Mononuclear cell (primary cell): ENCODE data around the gene TIMP2. TPM values are rescaled to one million over a fixed set of nuclear protein-coding genes. Genes with fewer than 3 reads are reported as not detected.
"Not testable (repeated sequence)": the region's sequence is repeated elsewhere in the genome, so short reads cannot be mapped to it uniquely, and the experiment has no call there.

Experiments
- H3K27me3 ChIP-seq: 2 replicates; pipeline ENCODE4 v1.6.0; 2011; ENCODE audit warnings: low read length, control low read depth; ENCODE audit not compliant: insufficient read depth
- H3K4me1 ChIP-seq: 2 replicates; pipeline ENCODE4 v1.5.1; 2011; ENCODE audit warnings: mild to moderate bottlenecking, low read length, control low read depth; ENCODE audit not compliant: insufficient read depth
- H3K4me3 ChIP-seq: 2 replicates; pipeline ENCODE4 v1.5.1; 2011; ENCODE audit warnings: mild to moderate bottlenecking, low read length, moderate library complexity
- H3K9me3 ChIP-seq: 2 replicates; pipeline ENCODE4 v1.5.1; 2011; ENCODE audit warnings: low read depth, mild to moderate bottlenecking, control low read depth, low read length
- total RNA-seq: library from RNA; depleted of rRNA; stranded (reverse); fragments of >200 nt; gene quantifications from one replicate; pipeline ENCODE4 v1.2.3, GENCODE V29; 2012

TIMP2 gene
- total RNA-seq, 1 donor = 19.9 TPM

DNA sequence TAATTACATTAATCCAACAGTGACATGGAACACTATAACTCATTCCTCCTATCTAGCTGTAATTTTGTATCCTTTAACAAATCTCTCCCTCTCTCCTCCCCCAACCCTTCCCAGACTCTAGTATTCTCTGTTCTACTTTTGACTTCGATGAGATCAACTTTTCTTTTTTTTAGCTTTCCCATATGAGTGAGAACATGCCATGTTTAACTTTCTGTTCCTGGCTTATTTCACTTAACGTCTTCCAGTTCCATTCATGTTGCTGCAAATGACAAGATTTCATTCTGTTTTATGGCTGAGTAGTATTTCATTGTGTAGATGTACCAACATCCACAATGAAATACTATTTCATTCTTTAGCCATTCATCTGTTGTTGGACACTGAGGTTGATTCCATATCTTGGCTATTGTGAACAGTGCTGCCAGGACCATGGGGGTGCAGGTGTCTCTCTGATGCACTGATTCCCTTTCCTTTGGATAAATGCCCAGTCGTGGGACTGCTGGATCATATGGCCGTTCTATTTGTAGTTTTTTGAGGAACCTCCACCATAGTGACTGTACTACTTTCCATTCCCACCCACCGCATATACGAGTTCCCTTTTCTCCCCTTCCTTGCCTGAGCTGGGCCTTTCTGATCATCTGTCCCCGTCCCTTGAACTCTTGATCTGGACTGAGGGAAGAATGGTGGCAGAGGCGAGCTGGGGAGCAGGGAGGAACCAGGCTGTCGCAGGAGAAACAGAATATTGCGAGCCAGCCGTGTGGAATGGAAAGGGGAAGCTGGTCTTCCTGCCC, 14.5 kb downstream of the TIMP2 start:
- no peak overlapping the region for H3K4me3 ChIP-seq
- no peaks in the 10 kb centered on the region for H3K27me3 ChIP-seq
- peaks cover 56% of the 10 kb centered on the region for H3K4me1 ChIP-seq
- no peaks in the 10 kb centered on the region for H3K9me3 ChIP-seq

- Histone ChIP-seq H3K4me1 (peaks cover 33% of the 10 kb centered on the region), H3K4me3 (no peak overlapping the region), H3K9me3 (no peaks in the 10 kb centered on the region), H3K27me3 (no peaks in the 10 kb centered on the region)
Observed at GRCh38 chr17:78908426-78908825, 16.8 kb downstream of the TIMP2 start.

DNA sequence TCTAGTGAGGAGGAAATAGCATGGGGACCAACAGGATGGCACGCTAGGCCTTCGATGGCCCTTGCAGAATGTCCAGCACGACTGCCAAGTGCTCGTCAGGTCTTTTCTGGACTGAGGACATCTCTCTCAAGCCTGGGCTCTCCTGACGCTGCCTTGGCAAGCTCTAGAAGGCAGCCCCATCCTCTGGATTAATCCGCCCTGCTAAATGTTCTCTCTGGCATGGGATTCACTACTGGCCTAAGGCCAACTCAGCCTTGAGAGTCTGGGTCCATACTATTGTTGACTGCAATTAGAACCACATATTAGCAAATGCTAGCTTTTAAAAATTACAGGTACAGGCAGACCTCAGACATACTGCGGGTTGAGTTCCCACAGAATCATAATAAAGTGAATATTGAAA, 19.6 kb downstream of the TIMP2 start:
- peaks cover 4% of the 10 kb centered on the region for H3K4me1 ChIP-seq
- H3K27me3 ChIP-seq = no peaks in the 10 kb centered on the region
- no peak overlapping the region for H3K4me3 ChIP-seq
- no peaks in the 10 kb centered on the region for H3K9me3 ChIP-seq

- H3K4me1 ChIP-seq = no peaks in the 10 kb centered on the region
- H3K9me3 ChIP-seq = no peaks in the 10 kb centered on the region
- H3K27me3 ChIP-seq = no peaks in the 10 kb centered on the region
- H3K4me3 ChIP-seq = no peak overlapping the region
Observed at GRCh38 chr17:78905116-78905515, 20.1 kb downstream of the TIMP2 start.

- Histone ChIP-seq H3K27me3 (no peaks in the 10 kb centered on the region), H3K9me3 (no peaks in the 10 kb centered on the region), H3K4me1 (no peaks in the 10 kb centered on the region), H3K4me3 (no peak overlapping the region)
Observed at GRCh38 chr17:78904371-78904770, 20.8 kb downstream of the TIMP2 start.

DNA sequence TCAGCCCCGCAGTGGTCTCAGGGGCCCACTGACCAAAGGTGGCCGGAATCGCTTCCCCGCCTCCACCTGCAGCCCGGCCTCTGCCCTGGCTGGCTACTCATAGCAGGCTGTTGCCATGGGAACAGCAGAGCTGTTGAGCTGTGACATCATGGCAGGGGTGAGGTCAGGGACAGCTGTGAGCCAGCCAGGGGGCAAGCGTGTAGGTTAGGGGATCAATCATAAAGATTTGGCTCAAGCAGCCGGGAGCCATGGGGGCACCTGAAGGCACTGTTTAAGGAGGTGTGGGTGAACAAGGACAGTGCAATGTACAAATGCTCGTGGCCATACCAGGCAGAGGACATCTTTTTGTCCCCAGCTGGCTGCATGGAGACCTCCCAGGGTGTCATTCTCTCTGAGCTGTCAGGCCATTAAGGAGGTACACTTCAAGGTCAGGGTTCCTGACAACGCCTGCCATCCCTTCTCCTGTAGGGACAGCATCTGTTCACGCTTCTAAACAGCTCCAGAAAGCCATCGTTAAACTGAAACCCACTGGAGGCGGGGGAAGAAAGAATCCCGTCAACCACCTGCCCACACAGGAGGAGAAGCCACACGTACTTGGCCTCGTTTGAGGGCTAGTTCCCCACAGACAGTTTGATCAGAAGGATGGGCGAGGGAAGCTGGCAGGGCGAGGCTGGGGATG, 21.9 kb downstream of the TIMP2 start, which contains the start of gene CEP295NL:
Gene CEP295NL, minus strand, starts transcription at position 101 of the 679 bp plus-strand sequence. CDS start 1,373 bp downstream, outside the sequence.
- Histone ChIP-seq H3K4me1 (no peaks in the 10 kb centered on the region), H3K9me3 (no peaks in the 10 kb centered on the region), H3K4me3 (no peak within 1 kb of the TSS)

GRCh38 chr17:78902231-78902630, 23.0 kb downstream of the TIMP2 start:
- not testable (repeated sequence) for H3K4me3 ChIP-seq, H3K4me1 ChIP-seq, H3K9me3 ChIP-seq, H3K27me3 ChIP-seq

More for the DNA sequence above, 21.9 kb downstream of the TIMP2 start, which contains the start of gene CEP295NL:
- H3K27me3 ChIP-seq = no peaks in the 10 kb centered on the region

- H3K9me3 ChIP-seq = no peaks in the 10 kb centered on the region
- H3K4me1 ChIP-seq = no peaks in the 10 kb centered on the region
- H3K27me3 ChIP-seq = no peaks in the 10 kb centered on the region
- H3K4me3 ChIP-seq = no peak overlapping the region
Observed at GRCh38 chr17:78901806-78902205, 23.4 kb downstream of the TIMP2 start.

DNA sequence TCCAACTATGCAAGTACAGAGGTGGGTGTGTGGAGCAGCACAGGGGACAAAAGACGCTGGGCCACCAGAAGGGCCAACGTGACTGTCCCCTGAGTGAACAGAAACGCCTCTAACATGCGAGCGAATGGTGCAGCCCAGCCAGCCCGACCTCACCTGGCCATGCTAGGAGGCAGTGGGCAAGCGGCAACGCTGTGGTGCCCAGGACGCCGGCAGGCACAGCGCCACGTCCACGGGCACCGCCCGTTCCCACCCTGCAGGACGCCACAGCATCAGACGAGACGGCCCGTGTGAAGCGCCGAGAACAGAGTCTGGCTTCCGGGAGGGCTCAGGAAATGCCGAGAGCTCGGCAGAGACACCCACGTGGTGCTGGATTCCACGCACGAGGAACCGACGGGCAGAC, 24.4 kb downstream of the TIMP2 start:
- H3K27me3 ChIP-seq = no peaks in the 10 kb centered on the region
- no peaks in the 10 kb centered on the region for H3K4me1 ChIP-seq
- H3K4me3 ChIP-seq = no peak overlapping the region
- no peaks in the 10 kb centered on the region for H3K9me3 ChIP-seq

- no peaks in the 10 kb centered on the region for H3K27me3 ChIP-seq
- H3K4me1 ChIP-seq = no peaks in the 10 kb centered on the region
- H3K4me3 ChIP-seq = no peak overlapping the region
- H3K9me3 ChIP-seq = no peaks in the 10 kb centered on the region
Observed at GRCh38 chr17:78899361-78900260, 25.6 kb downstream of the TIMP2 start.

DNA sequence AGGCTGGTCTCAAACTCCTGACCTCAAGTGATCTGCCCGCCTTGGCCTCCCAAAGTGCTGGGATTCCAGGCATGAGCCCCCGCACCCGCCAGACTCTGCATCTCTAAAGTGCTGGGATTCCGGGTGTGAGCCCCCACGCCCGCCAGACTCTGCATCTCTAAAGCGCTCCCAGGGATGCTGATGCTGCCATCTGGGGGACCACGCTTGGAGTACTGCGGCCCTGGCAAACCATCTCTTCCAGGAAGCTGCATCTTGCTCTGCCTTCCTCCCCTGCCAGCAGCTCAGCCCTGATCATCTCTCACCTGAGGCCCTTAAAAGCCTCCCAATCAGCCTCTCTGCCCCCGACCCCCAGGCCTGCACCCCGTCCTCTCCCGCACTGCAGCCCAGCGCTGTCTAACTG, 26.2 kb downstream of the TIMP2 start:
- H3K27me3 ChIP-seq = no peaks in the 10 kb centered on the region
- H3K4me3 ChIP-seq = no peak overlapping the region
- H3K9me3 ChIP-seq = no peaks in the 10 kb centered on the region
- H3K4me1 ChIP-seq = peaks cover 2% of the 10 kb centered on the region

GRCh38 chr17:78898075-78898836, 26.9 kb downstream of the TIMP2 start:
- Histone ChIP-seq H3K27me3 (no peaks in the 10 kb centered on the region), H3K4me3 (no peak overlapping the region), H3K4me1 (peaks cover 9% of the 10 kb centered on the region), H3K9me3 (no peaks in the 10 kb centered on the region)

GRCh38 chr17:78897664-78898047, 27.5 kb downstream of the TIMP2 start:
- no peaks in the 10 kb centered on the region for H3K9me3 ChIP-seq
- H3K4me3 ChIP-seq = no peak overlapping the region
- H3K27me3 ChIP-seq = no peaks in the 10 kb centered on the region
- peaks cover 15% of the 10 kb centered on the region for H3K4me1 ChIP-seq

DNA sequence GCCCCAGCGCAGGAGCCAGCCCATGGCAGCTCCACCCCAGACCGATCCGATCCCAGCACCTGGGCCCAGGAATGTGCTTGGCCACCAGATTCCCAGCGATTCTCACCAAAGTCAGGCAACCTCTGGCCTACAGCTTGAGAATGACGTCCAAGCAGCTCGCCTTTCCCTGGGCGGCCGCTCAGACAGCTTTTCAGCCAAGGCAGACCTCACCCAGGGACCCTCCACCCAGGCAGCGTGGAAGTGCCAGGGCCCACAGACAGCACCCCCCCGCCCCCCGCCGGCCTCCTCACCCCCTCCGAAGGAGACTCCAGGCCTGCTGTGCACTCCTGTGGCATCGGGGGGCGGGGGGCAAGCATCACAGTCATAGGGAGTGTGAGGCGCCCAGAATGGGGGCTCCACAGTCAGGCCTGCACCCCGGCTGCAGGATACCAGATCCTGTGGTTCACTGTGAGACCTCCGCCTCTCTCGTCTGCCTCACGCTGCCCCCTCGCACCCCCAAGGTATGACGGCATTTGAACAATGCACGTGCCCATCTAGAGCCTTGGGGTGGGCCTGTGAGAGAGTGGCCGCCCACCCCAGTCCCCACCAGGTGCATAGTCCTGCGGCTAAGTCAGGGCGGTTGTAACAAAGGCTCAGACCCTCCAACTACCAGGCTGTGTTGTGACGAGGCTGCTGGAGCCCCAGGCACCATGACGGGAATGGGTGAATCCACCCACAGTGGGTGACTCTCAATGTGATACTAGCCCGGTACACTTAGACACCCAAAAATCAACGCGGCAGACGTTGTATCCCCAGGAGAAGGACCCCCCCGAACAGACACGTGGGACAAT, 28.1 kb downstream of the TIMP2 start:
- Histone ChIP-seq H3K9me3 (no peaks in the 10 kb centered on the region), H3K4me3 (no peak overlapping the region), H3K27me3 (no peaks in the 10 kb centered on the region), H3K4me1 (peaks cover 21% of the 10 kb centered on the region)
